Muscle of leg (tissue), 11 donors: ENCODE measurements around the gene CRTAC1. TPM values are rescaled to one million over a fixed set of nuclear protein-coding genes. Genes with fewer than 3 reads are reported as not detected.

Experiments used
- DNase-seq: peaks from one replicate; pipeline ENCODE4 v3.0.0; 2013
- H3K27ac ChIP-seq: one replicate; pipeline ENCODE4 v1.5.1; 2013; ENCODE audit warnings: mild to moderate bottlenecking, low read length, control low read depth
- H3K27me3 ChIP-seq: one replicate; pipeline ENCODE4 v1.6.1; 2013; ENCODE audit warnings: low read length; ENCODE audit not compliant: control insufficient read depth, insufficient read depth
- H3K36me3 ChIP-seq: one replicate; pipeline ENCODE4 v1.6.1; 2013; ENCODE audit warnings: low read length; ENCODE audit not compliant: control insufficient read depth, insufficient read depth
- H3K4me1 ChIP-seq: one replicate; pipeline ENCODE4 v1.6.1; 2013; ENCODE audit warnings: low read length; ENCODE audit not compliant: control insufficient read depth, insufficient read depth
- H3K4me3 ChIP-seq: one replicate; pipeline ENCODE4 v1.5.1; 2013; ENCODE audit warnings: low read length, control low read depth
- H3K9me3 ChIP-seq: replicated peaks from 2 replicates; pipeline ENCODE4 v1.6.1; 2013; ENCODE audit warnings: low read depth, low read length; ENCODE audit not compliant: control insufficient read depth
- WGBS: methylation state at CpG from one replicate; pipeline ENCODE4 v1.1.5; 2013; ENCODE audit warnings: missing lambda C conversion rate; ENCODE audit not compliant: insufficient coverage; 5-methylcytosine and 5-hydroxymethylcytosine counted together
- polyA plus RNA-seq, 8 donors: library from polyadenylated mRNA; unstranded; fragments of 120-200 nt; gene quantifications; one replicate each; pipeline versions ENCODE4 v1.2.1 to v1.2.3, GENCODE V29; 2013; ENCODE audit warnings: inconsistent platforms in 1 of 8, low replicate concordance in 1 of 8; ENCODE audit not compliant: insufficient read length in 8 of 8, insufficient read depth in 1 of 8
- total RNA-seq: library from RNA; stranded (reverse); fragments of 120-200 nt; gene quantifications from one replicate; pipeline ENCODE4 v1.2.4, GENCODE V29; 2013

CRTAC1 gene
- total and polyA plus RNA-seq, 9 donors: 0.15 to 1.3 (median 0.54) TPM

GRCh38 chr10:97925308-97925938 is 105.0 kb downstream of the CRTAC1 start:
- Histone ChIP-seq H3K4me1 (no peaks in the 10 kb centered on the region), H3K36me3 (no peaks in the 10 kb centered on the region), H3K27ac (no peak overlapping the region), H3K4me3 (no peak overlapping the region), H3K27me3 (peaks cover 9% of the 10 kb centered on the region), H3K9me3 (no peaks in the 10 kb centered on the region)
- WGBS: 85% methylated on average over 11 of the region's 11 CpGs
- DNase-seq: no peak

GRCh38 chr10:97924678-97925077 is 105.7 kb downstream of the CRTAC1 start:
- WGBS: 55% methylated on average over 2 of the region's 3 CpGs
- H3K4me1 ChIP-seq: no peaks in the 10 kb centered on the region
- no peaks in the 10 kb centered on the region for H3K9me3 ChIP-seq
- H3K36me3 ChIP-seq: no peaks in the 10 kb centered on the region
- H3K4me3 ChIP-seq: no peak overlapping the region
- no peak overlapping the region for H3K27ac ChIP-seq
- no peak for DNase-seq
- H3K27me3 ChIP-seq: peaks cover 9% of the 10 kb centered on the region

GRCh38 chr10:97923476-97923875 is 106.9 kb downstream of the CRTAC1 start:
- WGBS: 100% methylated on average over 1 of the region's 5 CpGs
- Histone ChIP-seq H3K9me3 (no peaks in the 10 kb centered on the region), H3K36me3 (no peaks in the 10 kb centered on the region), H3K4me1 (no peaks in the 10 kb centered on the region), H3K27me3 (peaks cover 12% of the 10 kb centered on the region), H3K4me3 (no peak overlapping the region), H3K27ac (no peak overlapping the region)
- DNase-seq: no peak

GRCh38 chr10:97923057-97923456 is 107.4 kb downstream of the CRTAC1 start:
- WGBS: 92% methylated on average over 11 of the region's 13 CpGs
- no peak for DNase-seq
- Histone ChIP-seq H3K27ac (no peak overlapping the region), H3K4me3 (no peak overlapping the region), H3K36me3 (no peaks in the 10 kb centered on the region), H3K9me3 (no peaks in the 10 kb centered on the region), H3K4me1 (no peaks in the 10 kb centered on the region), H3K27me3 (peaks cover 11% of the 10 kb centered on the region)

GRCh38 chr10:97922022-97922758 is 108.2 kb downstream of the CRTAC1 start:
- H3K27ac ChIP-seq: no peak overlapping the region
- H3K36me3 ChIP-seq: no peaks in the 10 kb centered on the region
- no peaks in the 10 kb centered on the region for H3K4me1 ChIP-seq
- whole genome bisulfite sequencing: 39% methylated on average over 4 of the region's 12 CpGs
- peaks cover 15% of the 10 kb centered on the region for H3K27me3 ChIP-seq
- DNase-seq: no peak
- H3K9me3 ChIP-seq: no peaks in the 10 kb centered on the region
- H3K4me3 ChIP-seq: no peak overlapping the region

GRCh38 chr10:97921581-97922021 is 108.8 kb downstream of the CRTAC1 start:
- no peaks in the 10 kb centered on the region for H3K9me3 ChIP-seq
- no peak overlapping the region for H3K4me3 ChIP-seq
- WGBS: 14% methylated on average over 2 of the region's 4 CpGs
- no peaks in the 10 kb centered on the region for H3K4me1 ChIP-seq
- H3K36me3 ChIP-seq: no peaks in the 10 kb centered on the region
- H3K27me3 ChIP-seq: peaks cover 15% of the 10 kb centered on the region
- no peak for DNase-seq
- H3K27ac ChIP-seq: no peak overlapping the region

GRCh38 chr10:97920865-97921264 is 109.6 kb downstream of the CRTAC1 start:
- WGBS: 50% methylated on average over 4 of the region's 4 CpGs
- H3K9me3 ChIP-seq: no peaks in the 10 kb centered on the region
- no peak for DNase-seq
- no peak overlapping the region for H3K4me3 ChIP-seq
- no peaks in the 10 kb centered on the region for H3K36me3 ChIP-seq
- no peaks in the 10 kb centered on the region for H3K4me1 ChIP-seq
- H3K27me3 ChIP-seq: peaks cover 15% of the 10 kb centered on the region
- H3K27ac ChIP-seq: no peak overlapping the region

- WGBS: no CpG with 5 or more reads among the region's 3 CpGs
- no peak for DNase-seq
- Histone ChIP-seq H3K27ac (no peak overlapping the region), H3K4me3 (no peak overlapping the region), H3K36me3 (no peaks in the 10 kb centered on the region), H3K9me3 (no peaks in the 10 kb centered on the region), H3K4me1 (no peaks in the 10 kb centered on the region), H3K27me3 (peaks cover 17% of the 10 kb centered on the region)
These were observed 111.4 kb downstream of the CRTAC1 start for GRCh38 chr10:97919012-97919411.

- 31% methylated on average over 3 of the region's 4 CpGs for WGBS
- Histone ChIP-seq H3K4me1 (no peaks in the 10 kb centered on the region), H3K27ac (no peak overlapping the region), H3K9me3 (no peaks in the 10 kb centered on the region), H3K4me3 (no peak overlapping the region), H3K27me3 (peaks cover 24% of the 10 kb centered on the region), H3K36me3 (no peaks in the 10 kb centered on the region)
- peak; percentile 65 for DNase-seq
These were observed 113.8 kb downstream of the CRTAC1 start for GRCh38 chr10:97916586-97916985.

- H3K27me3 ChIP-seq: peaks cover 30% of the 10 kb centered on the region
- 70% methylated on average over 19 of the region's 21 CpGs for WGBS
- no peaks in the 10 kb centered on the region for H3K9me3 ChIP-seq
- DNase-seq: no peak
- no peak overlapping the region for H3K27ac ChIP-seq
- no peak overlapping the region for H3K4me3 ChIP-seq
- no peaks in the 10 kb centered on the region for H3K4me1 ChIP-seq
- no peaks in the 10 kb centered on the region for H3K36me3 ChIP-seq
These were observed 114.9 kb downstream of the CRTAC1 start for GRCh38 chr10:97915346-97916131.
